Endothelial cell of umbilical vein (primary cell): ENCODE results near the gene RXFP4.
"Not testable (repeated sequence)": the region's sequence is repeated elsewhere in the genome, so short reads cannot be mapped to it uniquely, and the experiment has no call there.

ENCODE experiments used
- CTCF ChIP-seq, 2 donors: IDR thresholded peaks; 1 replicate in 1 of 2; 2 replicates in 1 of 2; pipeline ENCODE4 v1.5.1; 2011; ENCODE audit warnings: low read length in 2 of 2, mild to moderate bottlenecking in 2 of 2, moderate library complexity in 2 of 2, control low read depth in 1 of 2, inconsistent platforms in 1 of 2, low read depth in 1 of 2; ENCODE audit not compliant: insufficient read depth in 1 of 2; ENCODE audit errors: extremely low read depth in 1 of 2
- EZH2 ChIP-seq: IDR thresholded peaks from 2 replicates; pipeline ENCODE4 v1.6.1; 2012; ENCODE audit warnings: borderline replicate concordance, low read depth, mild to moderate bottlenecking, moderate library complexity, low read length, inconsistent platforms; ENCODE audit not compliant: severe bottlenecking
- FOS ChIP-seq: IDR thresholded peaks from 2 replicates; pipeline ENCODE4 v1.6.1; 2011; ENCODE audit warnings: mild to moderate bottlenecking, low read length, moderate library complexity, borderline replicate concordance; ENCODE audit not compliant: insufficient read depth
- GATA2 ChIP-seq: IDR thresholded peaks from 2 replicates; pipeline ENCODE4 v1.7.0; 2011; ENCODE audit warnings: low read depth, mild to moderate bottlenecking, moderate library complexity, mixed read lengths, low read length; ENCODE audit not compliant: insufficient read length, insufficient read depth
- JUN ChIP-seq: IDR thresholded peaks from 2 replicates; pipeline ENCODE4 v1.6.1; 2011; ENCODE audit warnings: borderline replicate concordance, low read depth; ENCODE audit not compliant: insufficient read length, insufficient read depth
- MAX ChIP-seq: IDR thresholded peaks from 2 replicates; pipeline ENCODE4 v1.6.1; 2011; ENCODE audit not compliant: insufficient read depth, insufficient read length
- MYC ChIP-seq: IDR thresholded peaks from one replicate; pipeline ENCODE4 v1.6.1; 2011; ENCODE audit warnings: mild to moderate bottlenecking, low read depth, low read length
- POLR2A ChIP-seq: IDR thresholded peaks from 2 replicates; pipeline ENCODE4 v1.6.1; 2012; ENCODE audit warnings: low read depth, mild to moderate bottlenecking, control low read depth, low read length
- POLR2AphosphoS5 ChIP-seq: IDR thresholded peaks from 2 replicates; pipeline ENCODE4 v1.6.1; 2012; ENCODE audit warnings: low read depth, mild to moderate bottlenecking, control low read depth, low read length, moderate library complexity; ENCODE audit not compliant: insufficient read depth

GRCh38 chr1:155930725-155931124, 10.7 kb upstream of the RXFP4 start:
- TF ChIP-seq CTCF (IDR thresholded peaks at IDR 0.05; ENCODE audit: extremely low read depth in 1 of 2, insufficient read depth in 1 of 2, low read depth in 1 of 2, low read length in 2 of 2); POLR2A; MYC; POLR2AphosphoS5; EZH2; MAX; JUN; FOS; GATA2: not testable (repeated sequence)
